ENCODE measurements around the gene NCOA5. TPM values are rescaled to one million over a fixed set of nuclear protein-coding genes. Genes with fewer than 3 reads are reported as not detected.

The NCOA5 gene
- total and polyA plus RNA-seq, 4 donors = 3.2 to 10.4 (median 8.7) TPM

- WGBS = 61% methylated on average over 6 of the region's 6 CpGs
- H3K9ac ChIP-seq (ENCODE audit: low read depth in 1 of 2, low read length in 2 of 2) = no peak overlapping the region
- DNase-seq (ENCODE audit: low spot score) = no peak
- no peak for TF ChIP-seq MAX (IDR thresholded peaks at IDR 0.05)
- no peaks in the 10 kb centered on the region for H3K4me1 ChIP-seq (ENCODE audit: control insufficient read depth in 4 of 4, insufficient read depth in 4 of 4, low read length in 3 of 4)
- no peak overlapping the region for H3K4me3 ChIP-seq (ENCODE audit: low read depth in 1 of 3, low read length in 3 of 3)
- H3K27me3 ChIP-seq (ENCODE audit: control insufficient read depth in 4 of 4, insufficient read depth in 4 of 4, low read length in 3 of 4) = peaks cover 0 to 3% (median 0%) of the 10 kb centered on the region in 4 donors
- H3K36me3 ChIP-seq (ENCODE audit: control insufficient read depth in 4 of 4, insufficient read depth in 3 of 4, low read depth in 1 of 4, low read length in 3 of 4) = no peaks in the 10 kb centered on the region
- peaks cover 0 to 3% (median 0%) of the 10 kb centered on the region in 4 donors for H3K9me3 ChIP-seq (ENCODE audit: control insufficient read depth in 4 of 4, low read length in 3 of 4)
- H3K27ac ChIP-seq (ENCODE audit: low read depth in 1 of 2, low read length in 2 of 2) = no peak overlapping the region
Observed at GRCh38 chr20:46107061-46107460, 17.3 kb upstream of the NCOA5 start.

- DNase-seq (ENCODE audit: low spot score) = no peak
- peaks cover 0 to 2% (median under 1%) of the 10 kb centered on the region in 4 donors for H3K4me1 ChIP-seq (ENCODE audit: control insufficient read depth in 4 of 4, insufficient read depth in 4 of 4, low read length in 3 of 4)
- H3K27ac ChIP-seq (ENCODE audit: low read depth in 1 of 2, low read length in 2 of 2) = no peak overlapping the region
- H3K4me3 ChIP-seq (ENCODE audit: low read depth in 1 of 3, low read length in 3 of 3) = no peak overlapping the region
- WGBS = 72% methylated on average over 3 of the region's 3 CpGs
- H3K9ac ChIP-seq (ENCODE audit: low read depth in 1 of 2, low read length in 2 of 2) = no peak overlapping the region
- peaks cover 0 to 3% (median 0%) of the 10 kb centered on the region in 4 donors for H3K9me3 ChIP-seq (ENCODE audit: control insufficient read depth in 4 of 4, low read length in 3 of 4)
- H3K36me3 ChIP-seq (ENCODE audit: control insufficient read depth in 4 of 4, insufficient read depth in 3 of 4, low read depth in 1 of 4, low read length in 3 of 4) = no peaks in the 10 kb centered on the region
- peaks cover 0 to 3% (median 3%) of the 10 kb centered on the region in 4 donors for H3K27me3 ChIP-seq (ENCODE audit: control insufficient read depth in 4 of 4, insufficient read depth in 4 of 4, low read length in 3 of 4)
- TF ChIP-seq HNF4G (IDR thresholded peaks at IDR 0.05) (no peak), RAD21 (IDR thresholded peaks at IDR 0.05) (no peak), SP1 (IDR thresholded peaks at IDR 0.05) (no peak)
Observed at GRCh38 chr20:46104262-46104661, 14.5 kb upstream of the NCOA5 start.

GRCh38 chr20:46102940-46103339, 13.2 kb upstream of the NCOA5 start:
- no peak overlapping the region for H3K9ac ChIP-seq (ENCODE audit: low read depth in 1 of 2, low read length in 2 of 2)
- H3K27me3 ChIP-seq (ENCODE audit: control insufficient read depth in 4 of 4, insufficient read depth in 4 of 4, low read length in 3 of 4) = peaks cover 0 to 8% (median 4%) of the 10 kb centered on the region in 4 donors
- no peak for TF ChIP-seq EGR1 (IDR thresholded peaks at IDR 0.05; ENCODE audit: low read depth in 2 of 2)
- no peak for DNase-seq (ENCODE audit: low spot score)
- peaks cover 0 to 2% (median under 1%) of the 10 kb centered on the region in 4 donors for H3K4me1 ChIP-seq (ENCODE audit: control insufficient read depth in 4 of 4, insufficient read depth in 4 of 4, low read length in 3 of 4)
- H3K36me3 ChIP-seq (ENCODE audit: control insufficient read depth in 4 of 4, insufficient read depth in 3 of 4, low read depth in 1 of 4, low read length in 3 of 4) = no peaks in the 10 kb centered on the region
- H3K4me3 ChIP-seq (ENCODE audit: low read depth in 1 of 3, low read length in 3 of 3) = no peak overlapping the region
- WGBS = 73% methylated on average over 3 of the region's 3 CpGs
- peaks cover 0 to 3% (median 0%) of the 10 kb centered on the region in 4 donors for H3K9me3 ChIP-seq (ENCODE audit: control insufficient read depth in 4 of 4, low read length in 3 of 4)
- H3K27ac ChIP-seq (ENCODE audit: low read depth in 1 of 2, low read length in 2 of 2) = no peak overlapping the region

GRCh38 chr20:46101957-46102356, 12.2 kb upstream of the NCOA5 start:
- DNase-seq (ENCODE audit: low spot score) = no peak
- Histone ChIP-seq H3K27me3 (ENCODE audit: control insufficient read depth in 4 of 4, insufficient read depth in 4 of 4, low read length in 3 of 4) (peaks cover 0 to 8% (median 4%) of the 10 kb centered on the region in 4 donors), H3K4me1 (ENCODE audit: control insufficient read depth in 4 of 4, insufficient read depth in 4 of 4, low read length in 3 of 4) (peaks cover 0 to 2% (median under 1%) of the 10 kb centered on the region in 4 donors), H3K36me3 (ENCODE audit: control insufficient read depth in 4 of 4, insufficient read depth in 3 of 4, low read depth in 1 of 4, low read length in 3 of 4) (no peaks in the 10 kb centered on the region), H3K9me3 (ENCODE audit: control insufficient read depth in 4 of 4, low read length in 3 of 4) (peaks cover 0 to 3% (median 0%) of the 10 kb centered on the region in 4 donors), H3K27ac (ENCODE audit: low read depth in 1 of 2, low read length in 2 of 2) (no peak overlapping the region), H3K9ac (ENCODE audit: low read depth in 1 of 2, low read length in 2 of 2) (no peak overlapping the region), H3K4me3 (ENCODE audit: low read depth in 1 of 3, low read length in 3 of 3) (no peak overlapping the region)
- no peak for TF ChIP-seq NR2F2 (IDR thresholded peaks at IDR 0.05)
- no peak for TF ChIP-seq EGR1 (IDR thresholded peaks at IDR 0.05; ENCODE audit: low read depth in 2 of 2)
- no peak for TF ChIP-seq FOXA1 (IDR thresholded peaks at IDR 0.05)
- TF ChIP-seq TAF1 (conservative IDR thresholded peaks at IDR 0.05) = no peak
- TF ChIP-seq CTCF (IDR thresholded peaks at IDR 0.05; ENCODE audit: low read depth, low read length, missing input control) = no peak
- no peak for TF ChIP-seq GABPA (IDR thresholded peaks at IDR 0.05 in 1 of 2, conservative IDR thresholded peaks at IDR 0.05 in 1 of 2)
- TF ChIP-seq JUND (IDR thresholded peaks at IDR 0.05) = no peak
- no peak for TF ChIP-seq HNF4G (IDR thresholded peaks at IDR 0.05)
- WGBS = 75% methylated on average over 3 of the region's 3 CpGs
